NCI-H748 treated with DMSO at 0.1 percent for 48 hours (cell line): ENCODE measurements around the gene THAP9.
"Not testable (repeated sequence)": the region's sequence is repeated elsewhere in the genome, so short reads cannot be mapped to it uniquely, and the experiment has no call there.

Experiments used
- DNase-seq: peaks from one replicate; lab custom pipeline; 2025; lab: John Stamatoyannopoulos, UW

THAP9 gene

GRCh38 chr4:82896755-82897154, 3.8 kb upstream of the THAP9 start:
- no peak for DNase-seq

GRCh38 chr4:82898322-82899243, 2.0 kb upstream of the THAP9 start:
- no peak for DNase-seq

- DNase-seq, result no peak
Measured at GRCh38 chr4:82899374-82900065, 1.0 kb upstream of the THAP9 start.

- peak; percentile 50 for DNase-seq
Measured at GRCh38 chr4:82900066-82900410, 497 bp upstream of the THAP9 start.

DNA sequence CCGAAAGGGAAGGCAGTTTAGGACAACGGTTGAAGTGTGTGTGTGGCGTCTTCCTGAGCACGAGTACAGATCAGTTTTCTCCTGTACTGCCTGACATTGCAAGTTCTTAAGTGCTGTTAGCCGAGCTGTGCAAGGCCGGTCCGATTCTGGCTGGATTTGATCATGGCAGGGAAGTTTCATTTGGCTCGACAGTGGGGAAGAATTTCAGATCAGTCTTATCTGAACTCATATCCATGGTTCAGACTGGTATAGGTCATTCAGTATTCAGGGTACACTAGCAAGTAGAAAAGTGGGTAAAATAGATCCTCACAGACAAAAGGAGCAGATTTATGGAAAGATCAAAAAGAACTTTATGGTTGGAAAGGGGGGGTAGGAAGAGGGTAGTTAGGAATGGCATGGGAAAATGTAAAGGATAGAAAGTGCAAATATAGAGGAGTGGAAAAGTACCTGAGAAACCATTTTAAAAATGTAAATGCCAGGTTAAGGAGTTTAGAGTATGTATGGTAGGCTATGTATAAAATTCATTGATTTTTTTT, 716 bp downstream of the THAP9 start:
- no peak for DNase-seq

DNA sequence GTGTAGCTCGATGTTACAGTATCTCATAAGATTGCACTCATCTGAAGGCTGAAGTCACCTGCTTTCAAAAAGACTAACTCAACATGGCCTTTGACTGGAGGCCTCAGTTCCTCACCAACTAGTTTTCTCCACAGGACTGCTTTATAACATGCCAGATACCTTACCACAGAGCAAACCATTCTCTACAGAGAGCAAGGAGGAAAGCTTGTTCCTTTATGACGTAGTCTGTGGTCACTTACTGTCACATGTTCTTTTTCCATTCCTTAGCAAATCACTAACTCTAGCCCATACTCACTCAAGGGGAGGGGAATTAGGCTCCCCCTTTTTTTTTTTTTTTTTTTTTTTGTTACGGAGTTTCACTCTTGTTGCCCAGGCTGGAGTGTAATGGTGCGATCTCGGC, 3.2 kb downstream of the THAP9 start:
- no peak for DNase-seq

DNA sequence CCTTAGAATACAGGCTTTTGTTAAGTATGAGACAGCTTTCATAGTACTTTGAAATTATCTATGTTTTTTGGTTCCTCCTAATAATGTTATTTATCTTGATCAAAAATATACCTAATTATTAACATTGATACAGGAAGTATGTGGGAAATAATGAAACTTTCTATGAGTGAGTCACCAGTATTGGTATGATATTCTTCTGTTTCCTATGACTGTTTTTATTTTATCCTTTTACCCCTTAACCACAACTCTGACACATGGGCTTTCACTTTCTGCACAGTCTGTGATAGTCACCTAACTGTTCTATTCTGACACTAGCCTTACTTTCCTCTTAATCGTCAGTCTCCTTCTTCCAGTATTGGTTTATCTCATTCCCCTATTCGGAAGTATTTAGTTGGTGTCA, 4.7 kb downstream of the THAP9 start:
- DNase-seq, result no peak

GRCh38 chr4:82906469-82906868, 5.9 kb downstream of the THAP9 start:
- no peak for DNase-seq

DNA sequence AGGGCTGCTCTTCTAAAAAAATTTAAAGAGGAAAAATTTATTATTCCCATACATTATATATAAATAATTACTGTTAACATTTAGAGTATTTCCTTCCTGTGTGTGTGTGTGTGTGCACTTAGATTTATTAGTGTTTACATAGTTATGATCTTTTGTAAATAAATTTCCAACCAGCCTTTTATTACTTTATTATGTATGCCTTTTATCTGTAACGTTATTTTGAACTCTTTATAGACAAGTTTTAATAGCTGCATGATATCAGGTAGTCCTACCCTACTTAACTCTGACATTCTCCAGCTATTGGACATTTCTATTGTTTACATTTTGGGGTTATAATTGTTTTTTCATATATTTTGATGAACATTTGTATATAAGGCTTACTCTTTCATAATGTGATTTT, 8.8 kb downstream of the THAP9 start:
- DNase-seq, result no peak

GRCh38 chr4:82913305-82913704, 12.8 kb downstream of the THAP9 start:
- no peak for DNase-seq

DNA sequence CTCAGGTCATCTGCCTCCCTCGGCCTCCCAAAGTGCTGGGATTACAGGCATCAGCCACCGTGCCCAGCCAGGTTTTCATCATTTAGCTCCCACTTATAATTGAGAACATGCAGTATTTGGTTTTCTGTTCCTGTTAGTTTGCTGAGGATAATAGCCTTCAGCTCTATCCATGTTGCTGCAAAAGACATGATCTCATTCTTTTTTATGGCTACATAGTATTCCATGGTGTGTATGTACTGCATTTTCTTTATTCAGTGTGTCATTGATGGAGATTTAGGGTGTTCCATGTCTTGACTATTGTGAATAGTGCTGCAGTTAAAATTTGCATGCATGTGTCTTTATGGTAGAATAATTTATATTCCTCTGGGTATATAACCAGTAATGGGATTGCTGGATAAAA, 13.4 kb downstream of the THAP9 start:
- DNase-seq, result not testable (repeated sequence)

DNA sequence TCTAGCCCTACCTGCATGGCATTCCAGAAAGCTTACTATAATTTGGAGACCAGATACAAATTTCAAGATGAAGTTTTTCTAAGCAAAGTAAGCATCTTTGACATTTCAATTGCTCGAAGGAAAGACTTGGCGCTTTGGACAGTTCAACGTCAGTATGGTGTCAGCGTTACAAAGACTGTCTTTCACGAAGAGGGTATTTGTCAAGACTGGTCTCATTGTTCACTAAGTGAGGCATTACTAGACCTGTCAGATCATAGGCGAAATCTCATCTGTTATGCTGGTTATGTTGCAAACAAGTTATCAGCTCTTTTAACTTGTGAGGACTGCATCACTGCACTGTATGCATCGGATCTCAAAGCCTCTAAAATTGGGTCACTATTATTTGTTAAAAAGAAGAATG, 17.6 kb downstream of the THAP9 start:
- no peak for DNase-seq

- DNase-seq, result no peak
Measured at GRCh38 chr4:82919386-82919785, 18.9 kb downstream of the THAP9 start.

DNA sequence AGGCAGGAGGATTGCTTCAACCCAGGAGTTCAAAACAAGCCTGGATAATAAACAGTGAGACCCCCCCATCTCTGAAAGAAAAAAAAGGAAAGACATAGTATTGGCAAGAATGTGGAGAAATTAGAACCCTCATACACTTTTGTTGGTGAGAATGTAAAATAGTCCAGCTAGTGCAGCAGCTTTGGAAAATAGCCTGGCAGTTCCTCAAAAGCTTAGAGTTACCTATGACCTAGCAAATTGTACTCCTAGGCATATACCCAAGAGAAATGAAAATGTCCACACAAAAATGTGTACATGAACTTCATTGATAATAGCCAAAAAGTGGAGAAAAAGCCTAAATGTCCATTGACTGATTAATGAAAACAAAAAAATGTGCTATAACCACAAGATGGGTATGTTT, 21.3 kb downstream of the THAP9 start:
- no peak for DNase-seq

GRCh38 chr4:82930848-82931755, 30.6 kb downstream of the THAP9 start:
- no peak for DNase-seq

GRCh38 chr4:82934441-82934840, 33.9 kb downstream of the THAP9 start:
- DNase-seq, result no peak

DNA sequence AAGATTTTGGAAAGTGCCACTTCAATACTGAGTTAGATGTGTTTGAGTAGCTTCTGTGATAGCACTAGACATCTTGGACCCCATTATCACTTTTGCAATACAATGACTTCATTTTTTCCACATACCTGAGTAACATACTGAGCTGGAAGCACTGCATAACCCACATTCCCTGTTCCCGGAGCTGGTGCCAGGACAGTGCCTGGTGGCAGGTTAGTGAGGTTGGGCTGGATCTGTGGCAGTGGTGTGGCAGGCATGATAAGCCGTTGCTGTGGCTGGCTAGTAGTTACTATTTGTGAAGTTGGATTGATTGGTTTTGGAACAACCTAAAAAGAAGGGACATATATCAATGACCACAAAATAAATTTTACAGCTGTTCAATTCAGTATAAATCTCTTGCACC, 38.9 kb downstream of the THAP9 start:
- no peak for DNase-seq

- DNase-seq, result no peak
Measured at GRCh38 chr4:82947498-82947897, 47.0 kb downstream of the THAP9 start.

- DNase-seq, result no peak
Measured at GRCh38 chr4:82948647-82949204, 48.2 kb downstream of the THAP9 start.

DNA sequence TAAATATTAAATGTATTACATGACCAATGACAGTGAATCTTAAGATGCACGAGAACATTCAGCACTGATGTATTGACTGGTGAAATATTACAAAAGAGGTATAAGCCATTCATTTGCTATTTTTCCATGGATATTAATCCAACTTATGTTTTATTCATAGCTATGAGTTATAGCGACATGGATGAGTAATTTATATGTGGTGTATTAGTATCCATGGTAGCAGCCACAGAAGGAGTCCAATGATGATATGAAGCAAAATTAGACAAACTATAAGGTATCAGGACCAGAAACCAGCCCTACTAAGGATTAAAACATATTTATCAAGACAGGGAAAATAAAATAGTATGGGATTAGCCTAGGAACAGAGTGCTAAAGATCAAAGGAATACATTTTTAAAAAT, 50.7 kb downstream of the THAP9 start:
- no peak for DNase-seq

DNA sequence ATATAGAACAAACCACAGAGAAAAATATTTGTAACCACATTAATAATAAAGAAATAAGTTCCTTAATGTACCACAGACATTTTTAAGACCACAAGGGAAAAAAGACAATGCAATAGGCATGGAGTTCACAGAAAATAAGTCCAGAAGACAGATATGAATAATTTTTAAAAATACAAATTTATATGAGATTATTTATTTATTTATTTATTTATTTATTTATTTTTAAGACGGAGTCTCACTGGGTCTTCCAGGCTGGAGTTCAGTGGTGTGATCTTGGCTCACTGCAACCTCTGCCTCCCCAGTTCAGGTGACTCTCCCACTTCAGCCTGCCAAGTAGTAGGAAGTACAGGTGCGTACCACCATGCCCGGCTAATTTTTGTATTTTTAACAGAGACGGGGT, 53.7 kb downstream of the THAP9 start:
- DNase-seq, result no peak

DNA sequence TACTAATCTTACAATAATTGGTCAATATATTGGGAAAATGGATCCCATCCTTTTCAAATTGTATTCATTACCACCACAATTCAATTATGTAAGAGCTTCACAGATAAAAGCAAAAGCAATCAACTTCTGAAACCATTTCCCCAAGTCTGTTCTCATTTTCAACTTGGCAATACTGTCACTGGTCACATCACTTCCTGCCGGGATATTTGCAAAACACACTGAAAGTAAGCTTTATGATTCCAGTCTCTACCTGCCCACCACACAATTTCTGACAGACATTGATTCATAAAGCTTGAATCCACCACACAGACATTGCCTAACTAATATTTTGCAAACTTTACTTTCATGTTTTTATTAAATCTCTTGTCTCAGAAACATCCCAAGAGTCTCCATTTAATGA, 56.5 kb downstream of the THAP9 start:
- no peak for DNase-seq
